ENCODE measurements around the gene GRIN3B.

The GRIN3B gene

DNA sequence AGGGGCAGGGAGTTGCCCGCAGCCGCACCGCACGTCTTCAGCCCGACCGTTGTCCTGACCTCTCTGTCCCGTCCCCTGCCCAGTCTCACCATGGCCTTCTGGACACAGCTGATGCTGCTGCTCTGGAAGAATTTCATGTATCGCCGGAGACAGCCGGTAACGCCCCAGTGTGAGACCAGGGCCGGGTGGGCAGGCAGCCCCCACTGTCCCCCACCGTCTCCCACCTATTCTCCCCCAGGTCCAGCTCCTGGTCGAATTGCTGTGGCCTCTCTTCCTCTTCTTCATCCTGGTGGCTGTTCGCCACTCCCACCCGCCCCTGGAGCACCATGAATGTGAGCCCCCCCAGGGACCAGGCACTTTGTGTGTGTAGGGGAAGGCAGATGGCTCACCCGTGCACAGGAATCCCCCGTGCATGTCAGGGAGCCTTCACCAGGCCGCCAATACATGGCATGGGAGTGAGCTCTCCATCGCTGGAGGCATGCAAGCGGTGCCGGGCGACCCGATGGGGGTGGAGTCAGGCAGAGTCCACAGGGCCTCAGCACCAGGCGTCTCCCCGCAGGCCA is 41.1 kb downstream of the GRIN3B start:
- no peak for DNase-seq (ENCODE audit: low read depth in 3 of 3)

GRCh38 chr19:1041835-1042685 is 41.8 kb downstream of the GRIN3B start:
- DNase-seq (ENCODE audit: low read depth in 3 of 3) = no peak

DNA sequence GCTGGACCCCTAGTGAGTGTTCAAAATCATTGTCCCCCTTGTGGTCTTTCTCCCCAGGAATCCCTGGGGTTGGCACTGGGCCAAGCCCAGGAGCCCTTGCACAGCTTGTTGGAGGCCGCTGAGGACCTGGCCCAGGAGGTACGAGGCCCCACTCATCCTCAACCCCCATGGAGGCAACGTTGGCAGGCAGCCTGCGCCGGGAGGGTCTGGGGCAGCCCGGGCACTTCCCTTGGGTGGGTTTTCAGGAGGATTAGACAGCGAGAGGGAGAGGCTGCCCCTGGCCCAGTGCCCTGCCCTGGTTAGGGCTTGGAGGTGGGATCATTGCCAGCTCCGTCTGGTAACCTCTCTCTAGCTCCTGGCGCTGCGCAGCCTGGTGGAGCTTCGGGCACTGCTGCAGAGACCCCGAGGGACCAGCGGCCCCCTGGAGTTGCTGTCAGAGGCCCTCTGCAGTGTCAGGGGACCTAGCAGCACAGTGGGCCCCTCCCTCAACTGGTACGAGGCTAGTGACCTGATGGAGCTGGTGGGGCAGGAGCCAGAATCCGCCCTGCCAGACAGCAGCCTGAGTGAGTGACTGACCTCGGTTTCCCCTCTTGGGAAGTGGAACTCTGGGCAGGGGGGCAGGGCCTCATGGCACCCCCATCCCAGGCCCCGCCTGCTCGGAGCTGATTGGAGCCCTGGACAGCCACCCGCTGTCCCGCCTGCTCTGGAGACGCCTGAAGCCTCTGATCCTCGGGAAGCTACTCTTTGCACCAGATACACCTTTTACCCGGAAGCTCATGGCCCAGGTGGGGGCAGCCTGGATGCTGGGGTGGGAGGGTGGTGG is 42.7 kb downstream of the GRIN3B start:
- no peak for DNase-seq (ENCODE audit: low read depth in 3 of 3)

DNA sequence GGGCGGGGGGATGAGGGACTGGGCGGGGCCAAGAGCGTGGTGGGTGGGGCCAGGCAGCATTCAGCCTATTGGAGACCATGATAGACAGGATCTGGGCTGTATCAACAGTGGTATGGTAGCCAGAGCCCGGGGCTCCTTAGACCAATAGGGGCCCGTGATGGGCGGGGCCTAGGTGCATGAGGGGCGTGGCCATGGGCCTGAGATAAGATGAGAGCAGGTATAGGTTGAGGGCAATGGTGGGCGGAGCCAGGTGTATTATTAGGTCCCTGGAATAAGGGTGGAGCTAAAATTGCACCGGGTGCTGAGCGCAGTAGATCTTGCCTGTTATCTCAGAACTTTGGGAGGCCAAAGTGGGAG is 45.0 kb downstream of the GRIN3B start:
- peak in 2 of 3 donors; percentile 72 to 86 for DNase-seq (ENCODE audit: low read depth in 3 of 3)

DNA sequence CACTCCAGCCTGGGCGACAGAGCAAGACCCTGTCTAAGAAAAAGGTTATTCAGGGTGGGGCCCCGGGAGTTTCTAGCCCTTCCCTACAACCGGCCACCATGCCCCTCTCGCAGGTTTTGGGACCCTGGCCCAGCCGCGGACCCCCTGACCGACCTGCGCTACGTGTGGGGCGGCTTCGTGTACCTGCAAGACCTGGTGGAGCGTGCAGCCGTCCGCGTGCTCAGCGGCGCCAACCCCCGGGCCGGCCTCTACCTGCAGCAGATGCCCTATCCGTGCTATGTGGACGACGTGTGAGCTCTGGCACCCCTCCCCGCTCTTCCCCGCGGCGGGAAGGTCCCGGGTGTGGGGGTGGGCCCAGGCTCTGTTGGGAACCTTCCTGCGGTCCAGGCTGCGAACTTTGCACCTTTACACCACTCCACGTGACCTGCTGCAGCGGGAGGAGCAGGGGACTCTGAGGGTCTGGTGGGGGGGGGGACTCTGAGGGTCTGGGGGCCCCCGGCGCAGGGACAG is 46.0 kb downstream of the GRIN3B start:
- DNase-seq (ENCODE audit: low read depth in 3 of 3) = no peak

GRCh38 chr19:1046836-1047695 is 46.8 kb downstream of the GRIN3B start:
- DNase-seq (ENCODE audit: low read depth in 3 of 3) = no peak

- no peak for DNase-seq (ENCODE audit: low read depth in 3 of 3)
These were observed 47.5 kb downstream of the GRIN3B start for GRCh38 chr19:1047696-1048147.

DNA sequence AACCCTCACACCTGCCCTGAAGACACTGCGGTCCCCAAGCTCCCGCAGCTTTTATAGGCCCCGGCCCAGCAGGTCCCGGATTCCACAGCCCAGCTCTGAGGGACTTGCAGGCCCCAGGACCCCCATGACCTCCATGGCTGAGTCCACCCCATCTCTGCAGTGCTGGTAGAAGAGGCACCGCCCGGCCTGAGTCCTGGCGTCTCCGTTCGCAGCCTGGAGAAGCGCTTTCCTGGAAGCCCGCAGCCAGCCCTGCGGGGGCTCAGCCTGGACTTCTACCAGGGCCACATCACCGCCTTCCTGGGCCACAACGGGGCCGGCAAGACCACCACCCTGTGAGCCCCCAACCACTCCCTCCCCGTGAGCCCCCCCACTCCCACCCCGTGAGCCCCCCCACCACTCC is 48.9 kb downstream of the GRIN3B start:
- no peak for DNase-seq (ENCODE audit: low read depth in 3 of 3)

- DNase-seq (ENCODE audit: low read depth in 3 of 3) = no peak
These were observed 49.6 kb downstream of the GRIN3B start for GRCh38 chr19:1049800-1050199.

GRCh38 chr19:1050989-1051788 is 51.0 kb downstream of the GRIN3B start:
- DNase-seq (ENCODE audit: low read depth in 3 of 3) = no peak

GRCh38 chr19:1051791-1052190 is 51.6 kb downstream of the GRIN3B start:
- no peak for DNase-seq (ENCODE audit: low read depth in 3 of 3)

DNA sequence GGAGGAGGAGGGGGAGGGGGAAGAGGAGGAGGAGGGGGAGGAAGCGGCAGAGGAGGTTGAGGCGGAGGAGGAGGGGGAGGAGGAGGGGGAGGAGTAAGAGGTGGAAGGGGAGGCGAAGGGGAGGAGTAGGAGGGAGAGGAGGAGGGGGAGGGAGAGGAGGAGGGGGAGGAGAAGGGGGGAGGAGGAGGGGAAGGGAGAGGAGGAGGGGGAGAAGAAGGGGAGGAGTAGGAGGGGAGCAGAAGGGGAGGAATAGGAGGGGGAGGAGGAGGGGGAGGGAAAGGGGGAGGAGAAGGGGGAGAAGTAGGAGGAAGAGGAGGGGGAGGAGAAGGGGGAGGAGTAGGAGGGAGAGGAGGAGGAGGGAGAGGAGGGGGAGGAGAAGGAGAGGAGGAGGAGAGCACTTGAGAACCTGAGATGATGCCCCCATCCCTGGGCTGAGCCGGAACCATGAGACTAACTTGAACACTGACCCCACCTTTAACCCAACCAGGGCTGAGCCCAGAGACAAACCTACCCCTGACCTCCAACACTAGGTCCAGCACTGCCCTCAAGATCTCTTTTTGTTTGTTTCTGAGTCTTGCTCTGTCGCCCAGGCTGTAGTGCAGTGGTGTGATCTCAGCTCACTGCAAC is 52.2 kb downstream of the GRIN3B start:
- no peak for DNase-seq (ENCODE audit: low read depth in 3 of 3)

GRCh38 chr19:1053176-1054101 is 53.2 kb downstream of the GRIN3B start:
- DNase-seq (ENCODE audit: low read depth in 3 of 3) = no peak

GRCh38 chr19:1054102-1055027 is 54.1 kb downstream of the GRIN3B start:
- DNase-seq (ENCODE audit: low read depth in 3 of 3) = no peak

DNA sequence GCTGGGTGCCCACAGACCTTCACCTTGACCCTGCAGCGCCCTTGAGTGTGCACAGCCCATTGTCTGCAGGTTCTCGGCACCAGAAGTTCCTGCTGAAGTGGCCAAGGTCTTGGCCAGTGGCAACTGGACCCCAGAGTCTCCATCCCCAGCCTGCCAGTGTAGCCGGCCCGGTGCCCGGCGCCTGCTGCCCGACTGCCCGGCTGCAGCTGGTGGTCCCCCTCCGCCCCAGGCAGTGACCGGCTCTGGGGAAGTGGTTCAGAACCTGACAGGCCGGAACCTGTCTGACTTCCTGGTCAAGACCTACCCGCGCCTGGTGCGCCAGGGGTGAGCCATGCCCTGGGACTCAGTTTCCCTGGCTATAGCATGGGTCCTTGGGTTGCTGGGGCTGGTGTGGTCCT is 54.8 kb downstream of the GRIN3B start:
- DNase-seq (ENCODE audit: low read depth in 3 of 3) = no peak

DNA sequence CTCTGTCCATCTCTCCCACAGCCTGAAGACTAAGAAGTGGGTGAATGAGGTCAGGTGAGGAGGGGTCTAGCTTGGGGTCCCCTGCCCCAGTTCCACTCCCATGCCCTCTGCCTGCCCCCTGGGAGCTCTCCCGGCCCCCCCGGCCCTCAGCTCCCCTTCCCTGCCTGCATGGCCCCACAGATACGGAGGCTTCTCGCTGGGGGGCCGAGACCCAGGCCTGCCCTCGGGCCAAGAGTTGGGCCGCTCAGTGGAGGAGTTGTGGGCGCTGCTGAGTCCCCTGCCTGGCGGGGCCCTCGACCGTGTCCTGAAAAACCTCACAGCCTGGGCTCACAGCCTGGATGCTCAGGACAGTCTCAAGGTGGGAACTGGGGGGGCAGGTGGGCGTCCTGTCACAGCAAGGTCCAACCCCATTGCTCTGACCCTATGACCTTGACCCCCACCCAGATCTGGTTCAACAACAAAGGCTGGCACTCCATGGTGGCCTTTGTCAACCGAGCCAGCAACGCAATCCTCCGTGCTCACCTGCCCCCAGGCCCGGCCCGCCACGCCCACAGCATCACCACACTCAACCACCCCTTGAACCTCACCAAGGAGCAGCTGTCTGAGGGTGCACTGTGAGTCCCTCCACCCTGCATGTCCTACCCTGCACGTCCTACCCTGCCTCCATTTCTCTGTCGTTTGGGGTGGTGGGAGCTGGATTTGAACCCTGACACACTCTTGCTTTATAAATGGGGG is 55.8 kb downstream of the GRIN3B start:
- DNase-seq (ENCODE audit: low read depth in 3 of 3) = no peak

DNA sequence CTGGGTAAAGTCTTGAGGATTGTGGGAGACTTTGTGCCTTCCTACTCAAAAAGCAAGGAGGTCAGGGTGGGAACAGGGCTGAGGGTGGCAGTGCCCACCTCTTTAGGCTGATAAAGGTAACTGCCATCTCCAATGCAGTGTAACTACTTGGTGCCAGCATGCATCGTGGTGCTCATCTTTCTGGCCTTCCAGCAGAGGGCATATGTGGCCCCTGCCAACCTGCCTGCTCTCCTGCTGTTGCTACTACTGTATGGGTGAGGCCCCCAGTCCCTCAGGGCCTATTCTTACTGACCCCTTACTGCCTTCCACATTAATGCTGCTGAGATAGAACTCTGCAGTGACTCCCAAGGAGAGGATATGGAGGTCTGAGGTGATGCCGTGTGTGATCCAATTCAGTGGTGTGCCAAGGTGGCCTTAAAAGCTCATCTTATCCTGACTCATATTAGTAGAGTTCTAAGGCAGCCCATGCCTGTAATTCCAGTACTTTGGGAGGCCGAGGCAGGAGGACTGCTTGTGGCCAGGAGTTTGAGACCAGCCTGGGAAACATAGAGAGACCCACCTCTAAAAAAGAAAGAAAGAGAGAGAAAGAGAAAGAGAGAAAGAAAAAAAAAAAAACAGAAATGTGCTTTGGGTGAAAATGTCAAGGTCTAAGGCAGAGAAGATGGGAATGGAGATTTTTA is 57.1 kb downstream of the GRIN3B start:
- DNase-seq (ENCODE audit: low read depth in 3 of 3) = no peak

Measured in stimulated activated CD4-positive, alpha-beta T cell treated with anti-CD3 and anti-CD28 coated beads, TNF-alpha, amount 100 ng/mL, for 48 hours (primary cell).